MCF 10A (cell line): ENCODE data around the gene GRIN3B. TPM values are rescaled to one million over a fixed set of nuclear protein-coding genes. Genes with fewer than 3 reads are reported as not detected.

Experiments
- BruUV-seq: library from RNA; stranded (reverse); fragments of 400-500 nt; replicated peaks from 2 replicates; lab custom pipeline; 2021; lab: Mats Ljungman, UMichigan
- CTCF ChIA-PET: fragments of 300-600 bp; sonication (Branson Sonifier 250); formaldehyde crosslinking; extraction: SDS; loops from one replicate; lab custom pipeline; 2021; ENCODE audit warnings: antibody characterized with exemption, inconsistent platforms; lab: Yijun Ruan, JAX
- POLR2A ChIA-PET: fragments of 300-600, 350-650 bp; sonication (Branson Sonifier 250); formaldehyde crosslinking; extraction: SDS; loops from one replicate; lab custom pipeline; 2020; ENCODE audit warnings: antibody characterized with exemption, inconsistent platforms; lab: Yijun Ruan, JAX
- DNase-seq: peaks from one replicate; pipeline ENCODE4 v3.0.0-alpha.2; 2018; ENCODE audit not compliant: unreplicated experiment
- H3K27ac Mint-ChIP-seq: one replicate; pipeline ENCODE4 v1.8.0; 2022; ENCODE audit warnings: mild to moderate bottlenecking, low read depth, mixed read lengths; ENCODE audit not compliant: unreplicated experiment
- H3K27me3 Mint-ChIP-seq: one replicate; pipeline ENCODE4 v1.8.0; 2022; ENCODE audit warnings: mixed read lengths; ENCODE audit not compliant: insufficient read depth, unreplicated experiment
- H3K36me3 Mint-ChIP-seq: one replicate; pipeline ENCODE4 v1.8.0; 2022; ENCODE audit warnings: mild to moderate bottlenecking, moderate library complexity, mixed read lengths; ENCODE audit not compliant: insufficient read depth, unreplicated experiment
- H3K4me1 Mint-ChIP-seq: one replicate; pipeline ENCODE4 v1.8.0; 2022; ENCODE audit warnings: mixed read lengths; ENCODE audit not compliant: insufficient read depth, unreplicated experiment
- H3K4me3 Mint-ChIP-seq: one replicate; pipeline ENCODE4 v1.8.0; 2022; ENCODE audit warnings: mild to moderate bottlenecking, moderate library complexity, mixed read lengths; ENCODE audit not compliant: unreplicated experiment
- H3K9me3 Mint-ChIP-seq: one replicate; pipeline ENCODE4 v1.8.0; 2022; ENCODE audit warnings: mixed read lengths; ENCODE audit not compliant: unreplicated experiment
- intact Hi-C: fragments of 100-400 bp; cut with micrococcal nuclease; formaldehyde crosslinking; loops from 2 replicates; pipeline ENCODE4 v1.14.1; 2022
- total RNA-seq: library from RNA; stranded (reverse); gene quantifications from 2 replicates; pipeline ENCODE4 v1.2.3, GENCODE V29; 2022
- TF ChIP-seq, protein P1 (sequence below): fragments of 200-600 bp; IDR thresholded peaks from one replicate; pipeline ENCODE4 v1.8.0; 2022; ENCODE audit warnings: antibody characterized with exemption, mild to moderate bottlenecking; ENCODE audit not compliant: unreplicated experiment

The GRIN3B gene
- total RNA-seq, 1 experiment from 2014 or later: not detected

- no peak overlapping the region for H3K4me3 Mint-ChIP-seq
- no peak for DNase-seq
- H3K27ac Mint-ChIP-seq: no peak overlapping the region
- H3K36me3 Mint-ChIP-seq: no peaks in the 10 kb centered on the region
- TF ChIP-seq, protein P1, sequence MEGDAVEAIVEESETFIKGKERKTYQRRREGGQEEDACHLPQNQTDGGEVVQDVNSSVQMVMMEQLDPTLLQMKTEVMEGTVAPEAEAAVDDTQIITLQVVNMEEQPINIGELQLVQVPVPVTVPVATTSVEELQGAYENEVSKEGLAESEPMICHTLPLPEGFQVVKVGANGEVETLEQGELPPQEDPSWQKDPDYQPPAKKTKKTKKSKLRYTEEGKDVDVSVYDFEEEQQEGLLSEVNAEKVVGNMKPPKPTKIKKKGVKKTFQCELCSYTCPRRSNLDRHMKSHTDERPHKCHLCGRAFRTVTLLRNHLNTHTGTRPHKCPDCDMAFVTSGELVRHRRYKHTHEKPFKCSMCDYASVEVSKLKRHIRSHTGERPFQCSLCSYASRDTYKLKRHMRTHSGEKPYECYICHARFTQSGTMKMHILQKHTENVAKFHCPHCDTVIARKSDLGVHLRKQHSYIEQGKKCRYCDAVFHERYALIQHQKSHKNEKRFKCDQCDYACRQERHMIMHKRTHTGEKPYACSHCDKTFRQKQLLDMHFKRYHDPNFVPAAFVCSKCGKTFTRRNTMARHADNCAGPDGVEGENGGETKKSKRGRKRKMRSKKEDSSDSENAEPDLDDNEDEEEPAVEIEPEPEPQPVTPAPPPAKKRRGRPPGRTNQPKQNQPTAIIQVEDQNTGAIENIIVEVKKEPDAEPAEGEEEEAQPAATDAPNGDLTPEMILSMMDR: no peak
- ChIA-PET CTCF (interaction anchor here (0.7 to 1.3 kb wide), 2 partner anchors 11 to 51 kb away, joined by 4 read pairs; no protein-coding TSS in a partner anchor), POLR2A (interaction anchor here (0.6 to 1.7 kb wide), 6 partner anchors 12 to 32 kb away, joined by 3 to 6 read pairs (median 4); partner anchors contain the start of genes ABCA7 and CNN2)
- no peaks in the 10 kb centered on the region for H3K9me3 Mint-ChIP-seq
- H3K4me1 Mint-ChIP-seq: no peaks in the 10 kb centered on the region
- intact Hi-C loops: no loop called here
- no TSS peak for BruUV-seq
- H3K27me3 Mint-ChIP-seq: no peaks in the 10 kb centered on the region
Measured at GRCh38 chr19:1053176-1054101, 53.2 kb downstream of the GRIN3B start.

DNA sequence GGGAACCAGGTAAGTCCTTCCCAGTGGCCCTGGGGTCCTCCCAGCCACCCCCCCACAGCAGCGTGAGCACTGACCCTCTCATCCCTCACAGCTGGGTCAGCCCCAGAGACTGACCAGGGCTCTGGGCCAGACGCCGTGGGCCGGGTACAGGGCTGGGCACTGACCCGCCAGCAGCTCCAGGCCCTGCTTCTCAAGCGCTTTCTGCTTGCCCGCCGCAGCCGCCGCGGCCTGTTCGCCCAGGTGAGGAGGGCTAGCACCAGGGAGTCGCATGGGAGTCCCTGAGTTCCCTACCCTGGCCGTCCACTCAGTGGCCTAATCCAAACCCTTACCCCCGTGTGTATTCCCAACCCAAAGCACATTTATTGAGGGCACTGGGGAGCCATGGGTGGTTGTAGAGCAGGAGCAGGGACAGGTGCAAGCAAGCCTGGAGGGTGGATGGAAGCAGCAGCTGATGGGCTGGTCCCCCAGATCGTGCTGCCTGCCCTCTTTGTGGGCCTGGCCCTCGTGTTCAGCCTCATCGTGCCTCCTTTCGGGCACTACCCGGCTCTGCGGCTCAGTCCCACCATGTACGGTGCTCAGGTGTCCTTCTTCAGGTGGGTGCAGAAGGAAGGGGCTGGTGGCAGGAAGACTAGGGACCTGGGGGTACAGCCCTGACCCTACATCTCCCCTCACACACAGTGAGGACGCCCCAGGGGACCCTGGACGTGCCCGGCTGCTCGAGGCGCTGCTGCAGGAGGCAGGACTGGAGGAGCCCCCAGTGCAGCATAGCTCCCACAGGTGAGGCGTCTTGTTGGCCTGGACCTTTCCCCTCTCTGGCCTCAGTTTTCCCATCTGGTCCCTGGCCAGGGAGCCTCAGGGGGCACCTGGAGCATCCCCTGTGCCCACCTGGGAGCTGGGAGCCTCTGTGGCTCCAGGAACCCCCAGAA lies 54.1 kb downstream of the GRIN3B start:
- H3K9me3 Mint-ChIP-seq: no peaks in the 10 kb centered on the region
- ChIA-PET CTCF (interaction anchor here (0.6 to 1.3 kb wide), 2 partner anchors 11 to 123 kb away, joined by 3 to 4 read pairs; no protein-coding TSS in a partner anchor), POLR2A (interaction anchor here (0.7 to 1.7 kb wide), 5 partner anchors 11 to 28 kb away, joined by 3 to 6 read pairs (median 4); partner anchors contain the start of genes ABCA7 and CNN2)
- intact Hi-C loops: loop anchor here (5.0 kb wide), 1 partner anchor 138 kb away; no protein-coding TSS in a partner anchor
- H3K27ac Mint-ChIP-seq: no peak overlapping the region
- H3K27me3 Mint-ChIP-seq: no peaks in the 10 kb centered on the region
- no peak overlapping the region for H3K4me3 Mint-ChIP-seq
- BruUV-seq: no TSS peak
- no peaks in the 10 kb centered on the region for H3K4me1 Mint-ChIP-seq
- no peaks in the 10 kb centered on the region for H3K36me3 Mint-ChIP-seq
- no peak for DNase-seq
- TF ChIP-seq, protein P1: no peak

GRCh38 chr19:1055028-1055425 lies 54.8 kb downstream of the GRIN3B start:
- DNase-seq: no peak
- no peak overlapping the region for H3K27ac Mint-ChIP-seq
- ChIA-PET CTCF (interaction anchor here (0.6 kb wide), 1 partner anchor 122 kb away, joined by 3 read pairs; no protein-coding TSS in a partner anchor), POLR2A (interaction anchor here (1.3 kb wide), 1 partner anchor 26 kb away, joined by 4 read pairs; no protein-coding TSS in a partner anchor)
- TF ChIP-seq, protein P1: no peak
- no peaks in the 10 kb centered on the region for H3K9me3 Mint-ChIP-seq
- no peaks in the 10 kb centered on the region for H3K36me3 Mint-ChIP-seq
- intact Hi-C loops: loop anchor here (5.0 kb wide), 1 partner anchor 137 kb away; no protein-coding TSS in a partner anchor
- H3K4me3 Mint-ChIP-seq: no peak overlapping the region
- BruUV-seq: no TSS peak
- no peaks in the 10 kb centered on the region for H3K4me1 Mint-ChIP-seq
- no peaks in the 10 kb centered on the region for H3K27me3 Mint-ChIP-seq
